ENCODE data around the gene SNRPD2. TPM values are rescaled to one million over a fixed set of nuclear protein-coding genes. Genes with fewer than 3 reads are reported as not detected.

SNRPD2 gene
- total RNA-seq, 1 donor from 2014 or later = 605 TPM

- intact Hi-C loops (cut with micrococcal nuclease) = no loop called here
These were observed 31.1 kb downstream of the SNRPD2 start for GRCh38 chr19:45660636-45661035.

GRCh38 chr19:45659096-45659729, 32.5 kb downstream of the SNRPD2 start:
- intact Hi-C loops (cut with micrococcal nuclease) = no loop called here

- intact Hi-C loops (cut with micrococcal nuclease) = no loop called here
These were observed 34.1 kb downstream of the SNRPD2 start for GRCh38 chr19:45657520-45658167.

- intact Hi-C loops (cut with micrococcal nuclease) = no loop called here
These were observed 36.7 kb downstream of the SNRPD2 start for GRCh38 chr19:45655073-45655472.

- intact Hi-C loops (cut with micrococcal nuclease) = no loop called here
These were observed 38.1 kb downstream of the SNRPD2 start for GRCh38 chr19:45653634-45654033.

- intact Hi-C loops (cut with micrococcal nuclease) = no loop called here
These were observed 41.0 kb downstream of the SNRPD2 start for GRCh38 chr19:45650722-45651121.

GRCh38 chr19:45646345-45646698, 45.4 kb downstream of the SNRPD2 start:
- intact Hi-C loops (cut with micrococcal nuclease) = loop anchor here (10.0 kb wide), 1 partner anchor 242 kb away; the partner anchor contains the start of genes POLR1G and PPP1R13L

- intact Hi-C loops (cut with micrococcal nuclease) = loop anchor here (10.0 kb wide), 1 partner anchor 241 kb away; the partner anchor contains the start of genes POLR1G and PPP1R13L
These were observed 46.0 kb downstream of the SNRPD2 start for GRCh38 chr19:45645631-45646344.

GRCh38 chr19:45645068-45645630, 46.6 kb downstream of the SNRPD2 start:
- intact Hi-C loops (cut with micrococcal nuclease) = loop anchor here (10.0 kb wide), 1 partner anchor 240 kb away; the partner anchor contains the start of genes POLR1G and PPP1R13L

- intact Hi-C loops (cut with micrococcal nuclease) = loop anchor here (1.0 to 10.0 kb wide), 8 partner anchors 25 to 239 kb away; partner anchors contain the start of genes GIPR, POLR1G, PPP1R13L and QPCTL
These were observed 47.6 kb downstream of the SNRPD2 start for GRCh38 chr19:45643927-45644771.

GRCh38 chr19:45643024-45643926, 48.5 kb downstream of the SNRPD2 start:
- intact Hi-C loops (cut with micrococcal nuclease) = loop anchor here (1.0 to 10.0 kb wide), 8 partner anchors 26 to 238 kb away; partner anchors contain the start of genes GIPR, POLR1G, PPP1R13L and QPCTL

- intact Hi-C loops (cut with micrococcal nuclease) = loop anchor here (1.0 to 10.0 kb wide), 9 partner anchors 27 to 237 kb away; partner anchors contain the start of genes GIPR, OPA3, POLR1G and PPP1R13L
These were observed 50.3 kb downstream of the SNRPD2 start for GRCh38 chr19:45641274-45642105.

- intact Hi-C loops (cut with micrococcal nuclease) = loop anchor here (1.0 to 10.0 kb wide), 4 partner anchors 41 to 236 kb away; partner anchors contain the start of genes POLR1G, PPP1R13L and RTN2
These were observed 50.9 kb downstream of the SNRPD2 start for GRCh38 chr19:45640849-45641273.

GRCh38 chr19:45638930-45639729, 52.6 kb downstream of the SNRPD2 start, which contains the start of gene EML2:
Gene EML2 (minus strand): TSS chr19:45639397. CDS start chr19:45639376, 21 bp downstream.
- intact Hi-C loops (cut with micrococcal nuclease) = loop anchor here (2.0 kb wide), 1 partner anchor 22 kb away; no protein-coding TSS in a partner anchor

- intact Hi-C loops (cut with micrococcal nuclease) = loop anchor here (2.0 kb wide), 1 partner anchor 21 kb away; no protein-coding TSS in a partner anchor
These were observed 53.7 kb downstream of the SNRPD2 start for GRCh38 chr19:45637890-45638667.
